Measurements from ENCODE around the gene LRP1B. TPM values are rescaled to one million over a fixed set of nuclear protein-coding genes. Genes with fewer than 3 reads are reported as not detected.

LRP1B gene
- total RNA-seq, 4 donors from 2014 or later = 37.1 to 82.7 (median 50.9) TPM

GRCh38 chr2:141517180-141517851, 613.5 kb downstream of the LRP1B start:
- H3K27ac ChIP-seq = no peak overlapping the region
- intact Hi-C loops (cut with DNase I) = no loop called here
- H3K36me3 ChIP-seq = no peaks in the 10 kb centered on the region
- H3K9me3 ChIP-seq = no peaks in the 10 kb centered on the region
- H3K4me3 ChIP-seq (replicated peaks in 1 of 3) = no peak overlapping the region
- DNase-seq = no peak
- TF ChIP-seq POLR2A (IDR thresholded peaks at IDR 0.05) = no peak
- no peak for TF ChIP-seq CTCF (IDR thresholded peaks at IDR 0.05)
- no peaks in the 10 kb centered on the region for H3K27me3 ChIP-seq
- 74 to 78% methylated on average over 5 of the region's 5 CpGs for WGBS, 2 donors
- H3K4me1 ChIP-seq = peaks cover 0 to under 1% of the 10 kb centered on the region in 2 donors

- no peak overlapping the region for H3K4me3 ChIP-seq (replicated peaks in 1 of 3)
- H3K9me3 ChIP-seq = no peaks in the 10 kb centered on the region
- H3K27me3 ChIP-seq = no peaks in the 10 kb centered on the region
- no peak for DNase-seq
- H3K27ac ChIP-seq = no peak overlapping the region
- H3K4me1 ChIP-seq = no peaks in the 10 kb centered on the region
- no peaks in the 10 kb centered on the region for H3K36me3 ChIP-seq
- TF ChIP-seq POLR2A (IDR thresholded peaks at IDR 0.05) (no peak), CTCF (IDR thresholded peaks at IDR 0.05) (no peak)
- intact Hi-C loops (cut with DNase I) = no loop called here
These were observed 614.9 kb downstream of the LRP1B start for GRCh38 chr2:141515931-141516330.

- H3K9me3 ChIP-seq = no peaks in the 10 kb centered on the region
- H3K36me3 ChIP-seq = no peaks in the 10 kb centered on the region
- TF ChIP-seq CTCF (IDR thresholded peaks at IDR 0.05) = no peak
- no peak for TF ChIP-seq POLR2A (IDR thresholded peaks at IDR 0.05)
- H3K27ac ChIP-seq = no peak overlapping the region
- H3K4me1 ChIP-seq = no peaks in the 10 kb centered on the region
- intact Hi-C loops (cut with DNase I) = no loop called here
- WGBS, 2 donors = 43 to 50% methylated on average over 2 of the region's 2 CpGs
- no peak for DNase-seq
- no peaks in the 10 kb centered on the region for H3K27me3 ChIP-seq
- no peak overlapping the region for H3K4me3 ChIP-seq (replicated peaks in 1 of 3)
These were observed 617.0 kb downstream of the LRP1B start for GRCh38 chr2:141513853-141514252.

GRCh38 chr2:141508806-141509595, 621.8 kb downstream of the LRP1B start:
- intact Hi-C loops (cut with DNase I) = no loop called here
- no peak for DNase-seq

More at GRCh38 chr2:141508806-141509595, 621.8 kb downstream of the LRP1B start:
- H3K36me3 ChIP-seq = no peaks in the 10 kb centered on the region
- 65 to 70% methylated on average over 5 of the region's 5 CpGs for WGBS, 2 donors
- no peaks in the 10 kb centered on the region for H3K4me1 ChIP-seq
- H3K27me3 ChIP-seq = no peaks in the 10 kb centered on the region
- no peak overlapping the region for H3K27ac ChIP-seq
- no peak for TF ChIP-seq CTCF (IDR thresholded peaks at IDR 0.05)
- TF ChIP-seq POLR2A (IDR thresholded peaks at IDR 0.05) = no peak
- no peaks in the 10 kb centered on the region for H3K9me3 ChIP-seq
- H3K4me3 ChIP-seq (replicated peaks in 1 of 3) = no peak overlapping the region

Data from thyroid gland (tissue), 4 donors.